GM19043 (cell line): Measurements from ENCODE around the gene RNF145.
"Not testable (repeated sequence)": the region's sequence is repeated elsewhere in the genome, so short reads cannot be mapped to it uniquely, and the experiment has no call there.

ENCODE experiments used
- ATAC-seq: cut with Tn5 transposase; IDR thresholded peaks from one replicate; pipeline ENCODE4 v1.9.1; 2021; ENCODE audit warnings: low read depth; ENCODE audit not compliant: unreplicated experiment

Gene RNF145

DNA sequence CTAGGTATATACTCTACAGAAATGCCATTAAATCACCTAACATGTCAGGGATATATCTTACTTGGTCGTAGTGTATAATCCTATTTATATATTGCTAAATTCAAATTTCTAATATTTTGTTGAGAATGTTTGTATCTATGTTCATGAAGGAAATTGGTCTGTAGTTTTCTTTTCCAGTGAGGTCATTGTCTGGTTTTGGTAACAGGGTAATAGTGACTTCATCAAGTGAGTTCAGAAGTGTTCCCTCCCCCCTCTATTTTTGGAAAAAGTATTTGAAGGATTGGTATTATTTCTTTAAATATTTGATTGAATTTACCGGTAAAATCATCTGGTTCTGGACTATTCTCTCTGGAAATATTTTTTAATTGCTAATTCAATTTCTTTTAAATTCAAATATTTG, 86.2 kb downstream of the RNF145 start:
- no peak for ATAC-seq

DNA sequence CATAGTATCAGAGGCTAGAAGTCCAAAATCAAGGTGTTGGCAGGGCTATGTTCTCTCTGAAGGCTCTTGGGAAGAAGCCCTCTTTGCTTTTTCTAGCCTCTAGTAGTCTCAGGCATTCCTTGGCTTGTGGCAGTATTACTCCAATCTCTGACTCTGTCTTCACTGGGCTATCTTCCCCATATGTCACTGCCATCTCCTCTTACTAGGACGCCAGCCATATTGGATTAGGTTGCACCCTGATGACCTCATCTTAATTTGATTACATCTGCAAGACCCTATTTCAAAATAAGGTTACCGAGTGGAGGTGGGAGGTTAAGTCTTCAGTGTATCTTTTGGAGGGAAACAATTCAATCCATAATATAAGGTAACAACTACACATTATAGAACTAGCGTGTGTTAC, 88.3 kb downstream of the RNF145 start:
- ATAC-seq = no peak

DNA sequence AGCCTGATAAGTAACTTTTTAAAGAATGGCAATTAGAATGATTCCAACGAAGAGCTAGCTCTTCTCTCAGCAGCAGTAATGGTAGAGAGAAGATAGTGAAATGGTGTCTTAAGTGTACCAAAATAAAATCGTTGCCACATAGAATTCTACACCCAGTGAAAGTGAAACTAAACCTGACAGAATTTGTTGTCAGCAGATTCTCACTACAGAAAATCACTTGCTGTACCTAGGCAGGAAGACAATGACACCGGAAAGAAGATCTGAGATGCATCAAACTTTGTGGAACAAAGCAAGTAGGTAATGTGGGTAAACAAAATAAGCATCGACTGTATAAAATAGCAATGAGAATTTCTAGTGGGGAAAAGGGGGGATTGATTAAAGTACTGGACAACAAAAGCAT, 88.9 kb downstream of the RNF145 start:
- ATAC-seq = peak; percentile 70

DNA sequence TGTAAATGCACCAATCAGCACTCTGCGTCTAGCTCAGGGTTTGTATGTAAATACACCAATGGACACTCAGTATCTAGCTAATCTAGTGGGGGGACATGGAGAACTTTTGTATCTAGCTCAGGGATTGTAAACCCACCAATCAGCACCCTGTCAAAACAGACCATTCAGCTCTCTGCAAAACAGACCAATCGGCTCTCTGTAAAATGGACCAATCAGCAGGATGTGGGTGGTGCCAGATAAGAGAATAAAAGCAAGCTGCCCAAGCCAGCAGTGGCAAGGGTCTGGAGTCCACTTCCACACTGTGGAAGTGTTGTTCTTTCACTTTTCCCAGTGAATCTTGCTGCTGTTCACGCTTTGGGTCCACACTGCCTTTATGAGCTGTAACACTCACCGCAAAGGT, 89.5 kb downstream of the RNF145 start:
- ATAC-seq = not testable (repeated sequence)

DNA sequence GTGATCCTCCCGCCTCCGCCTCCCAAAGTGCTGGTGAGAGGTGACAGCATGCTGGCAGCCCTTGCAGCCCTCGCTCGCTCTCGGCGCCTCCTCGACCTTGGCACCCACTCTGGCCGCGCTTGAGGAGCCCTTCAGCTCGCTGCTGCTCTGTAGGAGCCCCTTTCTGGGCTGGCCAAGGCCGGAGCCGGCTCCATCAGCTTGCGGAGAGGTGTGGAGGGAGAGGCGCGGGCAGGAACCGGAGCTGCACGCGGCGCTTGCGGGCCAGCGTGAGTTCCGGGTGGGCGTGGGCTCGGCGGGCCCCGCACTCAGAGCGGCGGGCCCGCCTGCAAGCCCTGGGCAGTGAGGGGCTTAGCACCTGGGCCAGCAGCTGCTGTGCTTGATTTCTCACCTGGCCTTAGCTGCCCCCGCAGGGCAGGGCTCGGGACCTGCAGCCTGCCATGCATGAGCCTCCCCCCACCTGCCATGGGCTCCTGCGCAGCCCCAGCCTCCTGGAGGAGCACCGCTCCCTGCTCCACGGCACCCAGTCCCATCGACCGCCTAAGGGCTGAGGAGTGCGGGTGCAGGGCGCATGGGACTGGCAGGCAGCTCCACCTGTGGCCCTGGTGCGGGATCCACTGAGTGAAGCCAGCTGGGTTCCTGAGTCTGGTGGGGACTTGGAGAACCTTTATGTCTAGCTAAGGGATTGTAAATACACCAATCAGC, 90.2 kb downstream of the RNF145 start:
- not testable (repeated sequence) for ATAC-seq

DNA sequence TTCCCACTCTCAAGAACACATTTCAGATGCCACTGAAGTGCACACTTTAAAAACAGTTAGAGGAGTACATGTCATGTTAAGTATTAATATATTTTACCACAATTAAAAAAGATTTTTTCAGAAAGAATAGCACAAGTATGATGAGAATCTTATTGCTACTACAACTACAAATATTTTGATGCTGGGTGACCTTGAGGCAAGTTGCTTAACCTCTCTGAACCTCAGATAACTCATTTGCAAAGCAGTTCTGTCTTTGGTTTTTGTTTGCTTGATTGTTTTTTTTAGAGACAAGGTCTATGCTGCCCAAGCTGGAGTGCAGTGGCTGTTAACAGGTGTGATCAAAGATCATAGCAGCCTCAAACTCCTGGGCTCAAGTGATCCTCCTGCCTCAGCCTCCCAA, 95.9 kb downstream of the RNF145 start:
- ATAC-seq = no peak

DNA sequence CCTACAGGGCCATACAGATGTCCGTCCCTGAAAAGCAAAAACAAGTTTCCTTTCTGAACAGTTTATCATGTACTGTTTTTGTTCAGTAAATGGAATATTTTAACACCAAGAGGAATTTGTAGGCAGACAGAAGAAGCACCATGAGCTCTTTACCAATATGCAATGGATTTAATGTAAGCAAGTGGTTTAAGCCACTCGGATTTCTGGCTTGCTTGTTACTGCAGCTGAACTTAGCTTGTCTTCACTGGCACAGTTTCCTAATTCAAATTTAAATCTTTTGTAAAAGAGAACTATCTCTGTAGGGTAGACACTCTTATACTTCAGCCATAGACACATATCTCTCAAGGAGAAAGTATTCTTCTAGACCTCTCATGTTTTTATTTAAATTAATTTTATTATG, 96.9 kb downstream of the RNF145 start:
- no peak for ATAC-seq
